Astrocyte (in vitro differentiated cells and primary cell): Measurements from ENCODE around the gene DEPDC7. TPM values are rescaled to one million over a fixed set of nuclear protein-coding genes. Genes with fewer than 3 reads are reported as not detected.

Experiments
- DNase-seq: peaks from one replicate; pipeline ENCODE4 v3.0.0-alpha.2; 2010; ENCODE audit warnings: low read depth
- FAIRE-seq: peaks from 2 replicates; lab custom pipeline; 2011; peaks lifted over from hg19 to GRCh38; lab: Jason Lieb, UNC
- H2AFZ ChIP-seq: 2 replicates; pipeline ENCODE4 v1.6.0; 2012; ENCODE audit warnings: low read depth, low read length, inconsistent platforms
- H3K27ac ChIP-seq: 2 replicates; pipeline ENCODE4 v1.5.1; 2011; ENCODE audit warnings: low read depth, low read length, inconsistent platforms
- H3K27me3 ChIP-seq: 2 replicates; pipeline ENCODE4 v1.6.0; 2011; ENCODE audit warnings: low read length, inconsistent platforms; ENCODE audit not compliant: insufficient read depth
- H3K36me3 ChIP-seq: 2 replicates; pipeline ENCODE4 v1.5.1; 2011; ENCODE audit warnings: low read length, inconsistent platforms; ENCODE audit not compliant: insufficient read depth
- H3K4me1 ChIP-seq: 2 replicates; pipeline ENCODE4 v1.5.1; 2011; ENCODE audit warnings: low read length, inconsistent platforms; ENCODE audit not compliant: insufficient read depth
- H3K4me2 ChIP-seq: 2 replicates; pipeline ENCODE4 v1.6.0; 2012; ENCODE audit warnings: low read length, inconsistent platforms
- H3K4me3 ChIP-seq: 2 replicates; pipeline ENCODE4 v1.5.1; 2011; ENCODE audit warnings: low read depth, mild to moderate bottlenecking, low read length, inconsistent platforms; ENCODE audit not compliant: insufficient read depth
- H3K79me2 ChIP-seq: 2 replicates; pipeline ENCODE4 v1.6.0; 2012; ENCODE audit warnings: mild to moderate bottlenecking, low read length, inconsistent platforms; ENCODE audit not compliant: insufficient read depth
- H3K9ac ChIP-seq: 2 replicates; pipeline ENCODE4 v1.6.0; 2012; ENCODE audit warnings: mild to moderate bottlenecking, low read length, inconsistent platforms
- H3K9me3 ChIP-seq: 2 replicates; pipeline ENCODE4 v1.5.1; 2012; ENCODE audit warnings: low read depth, mild to moderate bottlenecking, low read length, inconsistent platforms; ENCODE audit not compliant: insufficient read depth
- H4K20me1 ChIP-seq: 2 replicates; pipeline ENCODE4 v1.6.0; 2012; ENCODE audit warnings: low read length, inconsistent platforms; ENCODE audit not compliant: insufficient read depth
- H3K27ac Mint-ChIP-seq: one replicate; pipeline ENCODE4 v1.8.0; 2021; ENCODE audit warnings: mild to moderate bottlenecking, mixed read lengths; ENCODE audit not compliant: unreplicated experiment
- H3K27me3 Mint-ChIP-seq: one replicate; pipeline ENCODE4 v1.8.0; 2021; ENCODE audit warnings: low read depth, mixed read lengths; ENCODE audit not compliant: unreplicated experiment
- H3K36me3 Mint-ChIP-seq: one replicate; pipeline ENCODE4 v1.8.0; 2021; ENCODE audit warnings: low read depth, mixed read lengths; ENCODE audit not compliant: unreplicated experiment
- H3K4me1 Mint-ChIP-seq: one replicate; pipeline ENCODE4 v1.8.0; 2021; ENCODE audit warnings: low read depth, mixed read lengths; ENCODE audit not compliant: unreplicated experiment
- H3K4me3 Mint-ChIP-seq: one replicate; pipeline ENCODE4 v1.8.0; 2021; ENCODE audit warnings: mild to moderate bottlenecking, moderate library complexity, mixed read lengths; ENCODE audit not compliant: unreplicated experiment
- H3K9me3 Mint-ChIP-seq: one replicate; pipeline ENCODE4 v1.8.0; 2021; ENCODE audit warnings: mild to moderate bottlenecking, mixed read lengths; ENCODE audit not compliant: unreplicated experiment
- EZH2 ChIP-seq: IDR thresholded peaks from 2 replicates; pipeline ENCODE4 v1.6.1; 2012; ENCODE audit warnings: mild to moderate bottlenecking, low read length, inconsistent platforms; ENCODE audit not compliant: insufficient read depth
- total RNA-seq: library from RNA; stranded (reverse); gene quantifications from 2 replicates; pipeline ENCODE4 v1.2.1, GENCODE V29; 2021
- TF ChIP-seq, protein P1 (sequence below): IDR thresholded peaks from 2 replicates; pipeline ENCODE4 v1.5.1; 2011; ENCODE audit warnings: low read depth, mild to moderate bottlenecking, inconsistent platforms, low read length, moderate library complexity; ENCODE audit not compliant: insufficient read depth

Gene DEPDC7
- total RNA-seq, 1 donor from 2014 or later: 3.7 TPM

DNA sequence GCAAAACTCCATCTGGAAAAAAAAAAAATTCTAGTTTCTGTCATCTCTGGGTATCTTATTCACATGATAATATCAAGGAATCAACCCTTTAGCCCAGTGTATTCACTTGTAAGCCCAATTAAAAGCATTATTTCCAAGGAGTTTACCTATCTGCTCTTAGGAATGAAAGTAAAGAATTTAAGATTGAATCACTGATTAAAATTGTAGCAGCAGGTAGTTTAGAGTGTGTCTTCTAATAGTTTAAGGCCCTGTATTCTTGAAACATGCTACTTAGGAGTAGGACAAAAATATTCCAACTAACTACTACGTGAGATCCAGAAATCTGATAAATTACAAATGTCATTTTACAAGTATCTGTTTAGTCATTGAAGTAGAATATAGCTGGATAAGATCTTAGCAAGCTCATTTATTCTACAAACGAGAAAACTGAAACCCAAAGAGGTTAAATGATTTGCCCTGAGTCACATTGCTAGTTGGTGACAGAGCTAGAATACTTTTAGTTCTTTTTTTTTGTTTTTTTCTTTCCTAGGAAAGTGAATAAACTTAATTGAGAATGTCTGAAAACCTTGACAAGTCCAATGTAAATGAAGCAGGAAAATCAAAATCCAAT lies 27.6 kb downstream of the DEPDC7 start:
- H3K36me3 Mint-ChIP-seq: peaks cover 21% of the 10 kb centered on the region
- no peaks in the 10 kb centered on the region for H3K9me3 ChIP-seq
- DNase-seq (peak; percentile 49), FAIRE-seq (no peak)
- H3K4me1 ChIP-seq: peaks cover 23% of the 10 kb centered on the region
- H3K79me2 ChIP-seq: peaks cover 21% of the 10 kb centered on the region
- no peaks in the 10 kb centered on the region for H3K27me3 Mint-ChIP-seq
- no peak overlapping the region for H3K4me3 Mint-ChIP-seq
- H3K27me3 ChIP-seq: no peaks in the 10 kb centered on the region
- H3K9ac ChIP-seq: peak overlapping the region; percentile 44
- peak overlapping the region; percentile 61 for H3K27ac ChIP-seq
- H3K4me3 ChIP-seq: no peak overlapping the region
- no peak for TF ChIP-seq EZH2
- TF ChIP-seq, protein P1, sequence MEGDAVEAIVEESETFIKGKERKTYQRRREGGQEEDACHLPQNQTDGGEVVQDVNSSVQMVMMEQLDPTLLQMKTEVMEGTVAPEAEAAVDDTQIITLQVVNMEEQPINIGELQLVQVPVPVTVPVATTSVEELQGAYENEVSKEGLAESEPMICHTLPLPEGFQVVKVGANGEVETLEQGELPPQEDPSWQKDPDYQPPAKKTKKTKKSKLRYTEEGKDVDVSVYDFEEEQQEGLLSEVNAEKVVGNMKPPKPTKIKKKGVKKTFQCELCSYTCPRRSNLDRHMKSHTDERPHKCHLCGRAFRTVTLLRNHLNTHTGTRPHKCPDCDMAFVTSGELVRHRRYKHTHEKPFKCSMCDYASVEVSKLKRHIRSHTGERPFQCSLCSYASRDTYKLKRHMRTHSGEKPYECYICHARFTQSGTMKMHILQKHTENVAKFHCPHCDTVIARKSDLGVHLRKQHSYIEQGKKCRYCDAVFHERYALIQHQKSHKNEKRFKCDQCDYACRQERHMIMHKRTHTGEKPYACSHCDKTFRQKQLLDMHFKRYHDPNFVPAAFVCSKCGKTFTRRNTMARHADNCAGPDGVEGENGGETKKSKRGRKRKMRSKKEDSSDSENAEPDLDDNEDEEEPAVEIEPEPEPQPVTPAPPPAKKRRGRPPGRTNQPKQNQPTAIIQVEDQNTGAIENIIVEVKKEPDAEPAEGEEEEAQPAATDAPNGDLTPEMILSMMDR: no peak
- peaks cover 12% of the 10 kb centered on the region for H3K36me3 ChIP-seq
- H4K20me1 ChIP-seq: no peaks in the 10 kb centered on the region
- peak overlapping the region; percentile 66 for H3K4me2 ChIP-seq
- no peak overlapping the region for H2AFZ ChIP-seq
- peaks cover 5% of the 10 kb centered on the region for H3K9me3 Mint-ChIP-seq
- peak overlapping the region; percentile 18 for H3K27ac Mint-ChIP-seq
- peaks cover 8% of the 10 kb centered on the region for H3K4me1 Mint-ChIP-seq

DNA sequence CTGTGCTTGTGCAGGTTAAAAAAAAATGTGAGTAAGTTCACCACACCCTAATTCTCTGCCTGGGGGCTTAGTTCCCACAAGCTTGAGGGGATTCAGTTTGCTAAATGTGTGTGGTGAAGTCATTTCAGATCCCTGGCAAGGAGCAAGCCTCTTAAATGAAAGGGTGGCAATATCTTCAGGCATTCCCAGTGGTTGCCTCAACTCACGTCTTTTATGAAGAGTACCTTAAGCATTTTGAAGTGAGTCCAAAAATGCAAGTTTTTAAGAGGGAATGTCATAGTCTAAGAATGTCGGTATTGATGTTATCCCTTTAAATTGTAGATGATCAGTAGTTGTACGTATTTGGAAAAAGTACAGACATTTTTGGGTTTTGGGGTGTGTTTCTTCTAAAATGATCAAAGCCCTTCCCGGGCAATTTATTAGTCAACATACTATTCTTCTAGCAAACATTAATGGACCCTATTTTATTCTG lies 28.6 kb downstream of the DEPDC7 start:
- no peaks in the 10 kb centered on the region for H3K27me3 ChIP-seq
- Mint-ChIP-seq H3K4me3 (no peak overlapping the region), H3K27ac (no peak overlapping the region), H3K9me3 (peaks cover 5% of the 10 kb centered on the region), H3K27me3 (no peaks in the 10 kb centered on the region), H3K36me3 (peaks cover 25% of the 10 kb centered on the region), H3K4me1 (peaks cover 8% of the 10 kb centered on the region)
- no peaks in the 10 kb centered on the region for H3K9me3 ChIP-seq
- FAIRE-seq (no peak), DNase-seq (peak; percentile 98)
- TF ChIP-seq, protein P1: no peak
- TF ChIP-seq EZH2: no peak
- H3K4me2 ChIP-seq: peak overlapping the region; percentile 66
- H3K79me2 ChIP-seq: peaks cover 21% of the 10 kb centered on the region
- peak overlapping the region; percentile 61 for H3K27ac ChIP-seq
- H2AFZ ChIP-seq: no peak overlapping the region
- H3K36me3 ChIP-seq: peaks cover 12% of the 10 kb centered on the region
- H3K4me1 ChIP-seq: peaks cover 23% of the 10 kb centered on the region
- no peaks in the 10 kb centered on the region for H4K20me1 ChIP-seq
- H3K4me3 ChIP-seq: no peak overlapping the region
- peak overlapping the region; percentile 44 for H3K9ac ChIP-seq
